Measurements from ENCODE around the gene CCDC196.
"Not testable (repeated sequence)": the region's sequence is repeated elsewhere in the genome, so short reads cannot be mapped to it uniquely, and the experiment has no call there.

CCDC196 gene

GRCh38 chr14:66495218-66496098, 9.3 kb downstream of the CCDC196 start:
- no peak for DNase-seq (ENCODE audit: low read depth in 4 of 4, low spot score in 1 of 4)

GRCh38 chr14:66496188-66496807, 10.1 kb downstream of the CCDC196 start:
- no peak for DNase-seq (ENCODE audit: low read depth in 4 of 4, low spot score in 1 of 4)

DNA sequence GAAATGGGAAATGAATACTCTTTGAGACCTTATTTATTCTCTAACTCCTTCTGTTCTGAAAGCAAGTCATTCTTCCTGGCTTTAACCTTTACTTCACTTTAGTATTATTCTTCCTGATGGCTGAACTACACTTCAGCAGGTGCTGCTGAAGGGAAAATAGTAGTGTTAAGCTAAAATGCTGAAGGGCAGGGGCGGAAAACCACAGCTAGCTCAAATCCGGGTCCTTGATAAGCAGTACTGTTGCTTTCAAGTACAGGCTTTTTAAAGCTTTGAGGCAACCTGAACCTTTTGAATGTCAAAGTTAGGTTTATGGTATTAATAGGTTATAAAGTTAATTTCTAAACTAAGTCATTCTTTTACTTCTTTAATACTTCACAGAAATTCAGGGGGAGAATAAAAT, 10.7 kb downstream of the CCDC196 start:
- DNase-seq (ENCODE audit: low read depth in 4 of 4, low spot score in 1 of 4): no peak

DNA sequence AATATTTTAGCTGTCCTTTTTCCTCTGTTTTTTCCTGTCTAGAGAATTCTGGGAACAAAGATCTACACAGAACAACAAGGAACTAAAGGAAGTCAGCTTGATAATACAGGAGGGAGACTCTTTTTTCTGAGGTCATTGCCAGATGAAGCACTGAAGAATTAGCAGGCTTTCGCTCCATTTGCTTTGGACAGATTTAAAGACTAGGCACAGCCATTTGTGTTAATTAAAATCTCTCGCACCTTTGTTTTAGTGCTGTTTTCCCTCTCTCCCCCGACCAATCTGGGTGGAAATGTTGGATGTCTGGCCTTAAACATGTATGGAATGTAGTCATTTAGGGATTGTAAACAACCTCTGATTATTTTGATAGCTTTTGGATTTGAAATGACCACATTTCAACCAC, 12.1 kb downstream of the CCDC196 start:
- no peak for DNase-seq (ENCODE audit: low read depth in 4 of 4, low spot score in 1 of 4)

DNA sequence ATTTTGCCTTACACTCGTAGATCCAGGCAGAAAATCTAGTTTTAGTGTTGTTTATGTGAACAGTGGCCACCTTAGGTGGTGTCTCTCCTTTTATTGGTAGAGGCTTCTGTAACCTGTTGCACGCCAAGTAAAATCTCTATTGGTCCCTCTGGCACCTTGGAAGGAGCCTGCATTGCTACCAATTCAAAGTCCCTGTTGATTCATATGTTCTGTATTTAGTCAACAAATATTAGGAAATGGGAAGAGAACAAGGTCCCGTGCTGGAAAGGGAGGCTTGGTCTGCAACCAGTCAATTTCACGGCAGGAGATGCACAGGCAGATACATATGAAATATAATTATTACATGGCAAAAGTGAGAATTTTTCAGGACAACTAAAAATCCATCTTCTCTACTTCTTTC, 15.4 kb downstream of the CCDC196 start:
- no peak for DNase-seq (ENCODE audit: low read depth in 4 of 4, low spot score in 1 of 4)

DNA sequence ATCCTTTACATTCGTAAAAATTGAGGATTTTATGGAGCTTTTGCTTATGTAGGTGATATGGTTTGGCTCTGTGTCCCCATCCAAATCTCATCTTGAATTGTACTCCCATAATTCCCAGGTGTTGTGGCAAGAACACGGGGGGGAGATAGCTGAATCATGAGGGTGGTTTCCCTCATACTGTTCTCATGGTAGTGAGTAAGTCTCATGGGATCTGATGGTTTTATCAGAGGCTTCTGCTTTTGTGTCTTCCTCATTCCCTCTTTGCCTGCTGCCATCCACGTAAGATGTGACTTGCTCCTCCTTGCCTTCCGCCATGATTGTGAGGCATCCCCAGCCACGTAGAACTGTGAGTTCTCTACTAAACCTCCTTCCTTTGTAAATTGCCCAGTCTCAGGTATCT, 16.7 kb downstream of the CCDC196 start:
- not testable (repeated sequence) for DNase-seq (ENCODE audit: low read depth in 4 of 4, low spot score in 1 of 4)

DNA sequence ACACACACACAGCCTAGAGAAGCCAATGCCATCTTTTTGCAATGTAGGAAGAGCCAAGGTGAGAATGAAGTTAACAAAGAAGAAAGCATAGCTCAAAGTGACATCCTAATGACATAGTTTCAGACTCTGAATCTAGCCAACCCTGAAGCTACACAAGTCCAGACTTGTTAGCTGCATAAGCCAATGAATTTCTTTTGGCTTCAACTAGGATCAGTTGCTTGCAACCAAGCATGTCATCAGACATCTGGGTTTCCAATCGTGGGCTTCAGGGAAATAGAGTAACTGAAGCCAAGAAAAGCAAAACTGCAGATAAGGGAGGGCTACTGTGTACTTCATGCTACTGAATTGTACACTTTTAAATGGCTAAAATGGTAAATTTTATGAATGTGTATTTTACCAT, 17.4 kb downstream of the CCDC196 start:
- DNase-seq (ENCODE audit: low read depth in 4 of 4, low spot score in 1 of 4): no peak

- DNase-seq (ENCODE audit: low read depth in 4 of 4, low spot score in 1 of 4): peak in 2 of 4 experiments; percentile 7 to 11
These were observed 21.1 kb downstream of the CCDC196 start for GRCh38 chr14:66507181-66507721.

DNA sequence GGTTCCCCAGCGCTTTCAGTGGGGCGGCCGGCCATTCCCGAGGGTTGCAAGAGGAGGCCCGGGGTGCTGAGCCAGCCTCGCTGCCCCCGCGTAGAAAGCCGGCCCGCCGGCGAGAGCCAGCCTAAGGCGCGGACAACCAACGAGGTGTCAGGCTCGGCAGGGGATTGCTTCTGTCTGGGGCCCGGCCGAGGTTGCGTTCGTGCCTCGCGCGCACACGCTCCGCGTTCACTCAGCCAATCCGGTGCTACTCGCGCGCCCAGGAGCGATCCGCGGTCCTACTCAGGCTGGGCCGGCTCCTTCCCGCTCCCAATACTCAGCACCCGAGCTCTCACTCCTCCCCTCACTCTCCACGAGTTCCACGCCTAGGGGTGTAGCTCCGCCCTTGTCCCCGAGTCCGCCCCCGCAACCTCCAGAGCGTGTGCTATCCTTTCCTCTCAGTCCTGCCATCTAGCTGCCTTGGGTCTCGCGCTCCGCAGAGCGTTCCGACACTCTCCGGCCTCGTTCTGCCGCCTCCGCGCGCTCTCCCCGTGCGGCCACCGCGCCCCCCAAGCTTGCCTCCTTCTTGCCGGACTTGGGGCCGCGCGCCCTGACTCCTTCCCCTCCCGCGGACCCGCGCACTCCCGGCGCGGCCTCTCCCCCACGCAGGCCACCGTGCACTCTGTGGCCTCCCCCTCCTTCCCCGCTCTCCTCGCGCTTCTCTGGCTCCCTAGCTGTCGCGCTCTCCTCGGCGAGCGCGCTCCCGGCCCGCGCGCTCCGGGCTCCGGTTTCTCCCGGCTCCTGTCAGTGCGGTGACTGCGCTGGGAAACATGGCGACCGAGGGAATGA, 21.8 kb downstream of the CCDC196 start, which contains the start of gene GPHN:
TSS of gene GPHN (plus strand) at position 426 of the 825 bp plus-strand sequence.
- DNase-seq (ENCODE audit: low read depth in 4 of 4, low spot score in 1 of 4): peak; percentile 68 to 87 (median 80)

- DNase-seq (ENCODE audit: low read depth in 4 of 4, low spot score in 1 of 4): no peak
These were observed 22.3 kb downstream of the CCDC196 start for GRCh38 chr14:66508547-66508845.

DNA sequence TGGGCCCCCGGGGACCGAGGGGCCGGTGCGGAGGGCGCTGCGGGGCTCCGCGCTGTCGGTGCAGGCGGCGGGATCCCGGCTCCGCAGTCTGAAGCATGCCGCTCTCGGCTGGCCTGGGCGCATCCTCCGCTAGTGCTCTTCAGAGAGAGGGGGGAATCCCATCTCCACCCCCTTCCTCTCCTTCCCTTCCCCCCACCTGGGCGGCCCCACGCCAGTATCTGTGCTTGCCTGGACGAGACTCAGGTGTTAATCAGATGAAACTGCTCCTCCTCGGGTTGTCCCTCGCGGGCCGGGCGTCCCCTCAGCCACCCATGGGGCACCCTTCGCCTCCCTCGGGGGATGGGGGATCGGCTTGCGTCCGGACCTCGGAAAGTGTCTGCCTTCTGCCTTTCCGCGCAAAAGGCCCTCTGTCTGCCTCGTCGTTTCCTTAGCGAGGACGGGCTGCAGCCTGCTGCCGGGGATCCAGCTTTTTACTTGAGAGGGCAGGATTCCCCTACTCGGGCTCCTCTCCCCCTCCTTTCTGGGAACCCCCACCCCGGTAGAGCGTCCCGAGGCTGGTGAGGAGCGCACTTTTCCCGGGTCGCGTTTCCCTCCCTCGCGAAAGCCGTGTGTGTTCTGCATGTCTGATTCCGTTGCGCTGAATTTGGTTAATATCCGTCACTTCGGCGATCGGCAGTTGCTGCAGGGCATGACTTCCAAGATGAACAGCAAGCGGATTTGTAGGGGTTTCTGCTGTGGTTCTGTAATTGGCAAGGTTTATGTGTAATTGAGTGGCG, 22.9 kb downstream of the CCDC196 start:
- DNase-seq (ENCODE audit: low read depth in 4 of 4, low spot score in 1 of 4): peak; percentile 20 to 44 (median 34)

DNA sequence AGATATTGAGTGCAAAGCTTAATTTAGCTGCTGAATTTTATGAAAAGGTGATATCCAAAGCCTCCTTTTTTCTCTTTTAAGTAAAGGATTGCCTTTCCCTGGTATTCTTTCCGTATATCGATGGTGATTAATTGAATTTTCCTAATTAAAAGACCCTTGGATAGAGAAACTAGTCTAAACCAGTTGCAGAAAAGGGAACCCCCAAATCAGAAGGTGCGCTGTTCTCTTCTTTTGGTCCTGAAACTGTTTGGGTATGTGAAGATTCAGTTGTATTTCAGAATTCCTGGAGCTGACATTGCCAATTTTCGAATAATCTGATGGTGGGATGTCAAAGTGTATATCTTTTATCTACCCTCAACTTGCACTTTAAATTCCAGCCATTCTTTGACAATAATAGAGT, 23.7 kb downstream of the CCDC196 start:
- DNase-seq (ENCODE audit: low read depth in 4 of 4, low spot score in 1 of 4): no peak

DNA sequence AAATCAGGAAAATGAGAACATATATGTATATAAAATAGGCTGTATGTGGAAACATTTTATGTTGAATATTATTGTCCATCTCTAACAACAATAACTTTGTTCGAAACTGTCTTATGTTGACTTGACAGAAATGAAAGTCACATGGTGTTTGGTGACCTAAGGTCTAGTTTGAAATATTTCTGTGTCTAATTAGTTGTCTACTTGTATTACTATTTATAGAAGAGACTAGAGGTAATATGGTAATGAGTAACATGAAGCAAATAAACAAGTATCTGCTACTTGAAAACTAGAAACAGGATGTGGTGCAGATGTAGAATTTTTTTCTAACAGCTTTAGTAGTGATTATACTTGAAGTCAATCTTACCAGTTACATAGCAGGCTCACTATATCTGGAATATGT, 25.7 kb downstream of the CCDC196 start:
- no peak for DNase-seq (ENCODE audit: low read depth in 4 of 4, low spot score in 1 of 4)

DNA sequence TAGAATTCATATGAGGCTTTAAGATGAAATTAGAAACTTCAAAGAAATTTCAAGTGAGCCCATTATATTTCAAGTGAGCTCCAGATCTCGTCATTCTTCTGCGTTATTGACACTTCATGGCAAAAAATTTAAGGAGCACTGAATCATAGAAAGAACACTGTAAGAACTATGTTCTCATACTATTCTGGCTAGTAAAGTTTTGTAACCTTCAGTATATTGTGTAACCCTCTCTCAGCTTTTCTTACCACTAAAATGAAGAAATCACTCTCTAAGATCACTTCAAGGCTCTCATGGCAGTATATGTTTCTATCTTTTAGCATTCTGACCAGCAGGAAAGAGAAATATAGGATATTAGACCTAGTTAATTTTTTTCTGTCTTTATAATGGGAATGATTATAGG, 28.0 kb downstream of the CCDC196 start:
- DNase-seq (ENCODE audit: low read depth in 4 of 4, low spot score in 1 of 4): no peak

GRCh38 chr14:66530526-66530925, 44.4 kb downstream of the CCDC196 start:
- DNase-seq (ENCODE audit: low read depth in 4 of 4, low spot score in 1 of 4): no peak

DNA sequence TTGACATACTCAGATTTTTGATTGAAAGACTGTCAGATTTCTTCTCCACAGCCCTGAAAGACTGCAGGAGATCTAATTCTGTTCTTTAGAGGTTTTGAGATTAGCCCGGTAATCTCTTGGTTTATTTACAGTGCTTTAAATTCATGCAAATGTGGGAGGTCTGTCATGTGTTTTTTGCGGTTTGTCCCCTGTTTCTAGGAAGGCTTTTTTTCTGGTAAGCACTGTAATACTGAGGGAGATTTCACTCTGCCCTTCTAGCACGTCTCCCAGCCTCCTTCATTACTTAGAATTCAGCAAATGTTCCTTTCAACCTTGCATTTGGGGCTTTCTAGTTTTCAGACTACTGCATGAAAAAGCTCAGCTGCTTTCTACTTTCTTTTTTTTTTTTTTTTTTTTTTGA, 52.9 kb downstream of the CCDC196 start:
- no peak for DNase-seq (ENCODE audit: low read depth in 4 of 4, low spot score in 1 of 4)

- DNase-seq (ENCODE audit: low read depth in 4 of 4, low spot score in 1 of 4): no peak
These were observed 53.9 kb downstream of the CCDC196 start for GRCh38 chr14:66540038-66540437.

GRCh38 chr14:66541627-66542026, 55.5 kb downstream of the CCDC196 start:
- no peak for DNase-seq (ENCODE audit: low read depth in 4 of 4, low spot score in 1 of 4)

GRCh38 chr14:66543996-66544395, 57.8 kb downstream of the CCDC196 start:
- no peak for DNase-seq (ENCODE audit: low read depth in 4 of 4, low spot score in 1 of 4)

DNA sequence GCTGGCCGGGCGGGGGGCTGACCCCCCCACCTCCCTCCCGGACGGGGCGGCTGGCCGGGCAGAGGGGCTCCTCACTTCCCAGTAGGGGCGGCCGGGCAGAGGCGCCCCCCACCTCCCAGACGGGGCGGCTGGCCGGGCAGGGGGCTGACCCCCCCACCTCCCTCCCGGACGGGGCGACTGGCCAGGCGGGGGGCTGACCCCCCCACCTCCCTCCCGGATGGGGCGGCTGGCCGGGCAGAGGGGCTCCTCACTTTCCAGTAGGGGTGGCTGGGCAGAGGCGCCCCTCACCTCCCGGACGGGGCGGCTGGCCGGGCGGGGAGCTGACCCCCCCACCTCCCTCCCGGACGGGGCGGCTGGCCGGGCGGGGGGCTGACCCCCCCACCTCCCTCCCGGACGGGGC, 59.0 kb downstream of the CCDC196 start:
- not testable (repeated sequence) for DNase-seq (ENCODE audit: low read depth in 4 of 4, low spot score in 1 of 4)

DNA sequence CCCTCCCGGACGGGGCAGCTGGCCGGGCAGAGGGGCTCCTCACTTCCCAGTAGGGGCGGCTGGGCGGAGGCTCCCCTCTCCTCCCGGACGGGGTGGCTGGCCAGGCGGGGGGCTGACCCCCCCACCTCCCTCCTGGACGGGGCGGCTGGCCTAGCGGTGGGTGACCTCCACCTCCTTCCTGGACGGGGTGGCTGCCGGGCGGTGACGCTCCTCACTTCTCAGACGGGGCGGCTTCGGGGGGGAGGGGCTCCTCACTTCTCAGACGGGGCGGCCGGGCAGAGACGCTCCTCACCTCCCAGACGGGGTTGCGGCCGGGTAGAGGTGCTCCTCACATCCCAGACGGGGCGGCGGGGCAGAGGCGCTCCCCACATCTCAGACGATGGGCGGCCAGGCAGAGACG, 59.6 kb downstream of the CCDC196 start:
- not testable (repeated sequence) for DNase-seq (ENCODE audit: low read depth in 4 of 4, low spot score in 1 of 4)
